Renal pelvis (tissue), 4 donors: Measurements from ENCODE around the gene BDH1. TPM values are rescaled to one million over a fixed set of nuclear protein-coding genes. Genes with fewer than 3 reads are reported as not detected.
"Not testable (repeated sequence)": the region's sequence is repeated elsewhere in the genome, so short reads cannot be mapped to it uniquely, and the experiment has no call there.

ENCODE experiments used
- DNase-seq: peaks from one replicate; pipeline ENCODE4 v3.0.0-alpha.2; 2013
- polyA plus RNA-seq, 3 donors: library from polyadenylated mRNA; unstranded; fragments of 120-200 nt; gene quantifications; one replicate each; pipeline ENCODE4 v1.2.1, GENCODE V29; 2013; ENCODE audit not compliant: insufficient read length in 3 of 3

BDH1 gene
- polyA plus RNA-seq, 3 donors, result 37.9 to 59.3 (median 58.9) TPM

DNA sequence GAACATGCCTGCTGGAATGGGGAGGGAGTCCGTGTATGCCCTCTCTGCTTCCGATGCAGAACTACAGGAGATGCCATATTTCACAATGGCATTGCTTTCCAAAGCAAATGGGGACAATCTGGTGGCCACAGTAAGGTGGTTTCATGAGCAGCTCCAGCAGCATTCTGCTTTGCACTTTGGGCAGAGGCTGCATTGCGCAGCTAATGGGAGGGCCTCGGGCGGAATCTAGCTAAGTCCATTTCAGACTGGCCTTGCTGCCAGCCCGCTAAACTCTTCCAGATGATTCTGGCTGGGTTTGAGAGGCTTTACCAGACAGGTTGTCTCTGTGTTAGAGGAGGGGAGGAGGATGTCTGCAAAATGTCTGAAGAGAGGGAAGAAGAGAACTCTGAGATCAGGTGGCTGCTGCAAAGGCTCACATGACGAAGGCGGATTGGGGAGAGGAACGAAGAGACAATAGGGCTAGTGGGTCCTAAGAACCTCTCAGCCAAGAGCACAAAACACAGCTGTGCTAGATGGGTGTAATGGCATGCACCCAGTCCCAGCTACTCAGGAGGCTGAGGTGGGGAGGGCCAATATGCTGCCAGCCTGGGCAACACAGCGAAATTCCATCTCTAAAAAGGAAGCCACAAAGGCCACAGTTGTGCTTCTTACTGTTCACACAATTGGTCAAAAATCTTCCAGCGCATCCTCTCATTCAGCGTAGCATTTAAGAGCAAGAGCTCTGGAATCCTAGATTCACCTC, 63.7 kb downstream of the BDH1 start:
- DNase-seq, result no peak

DNA sequence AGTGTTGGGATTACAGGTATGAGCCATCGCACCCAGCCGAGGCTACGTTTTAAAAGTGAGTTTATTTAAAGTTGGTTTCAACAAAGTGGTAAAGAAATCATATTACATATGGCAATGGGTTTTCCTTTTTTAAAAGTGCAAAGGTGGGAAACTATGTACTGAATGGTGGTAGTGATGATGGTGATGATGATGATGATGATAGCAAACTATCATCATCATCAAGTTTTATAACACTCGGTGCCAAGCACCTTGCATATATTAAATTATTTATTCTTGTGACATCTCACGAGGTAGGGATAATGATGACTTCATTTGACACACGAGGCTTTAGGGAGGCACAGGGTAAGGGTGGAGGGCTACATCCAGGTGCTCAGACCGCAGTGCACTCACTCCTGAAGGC, 64.3 kb downstream of the BDH1 start:
- no peak for DNase-seq

GRCh38 chr3:197490098-197491058, 65.4 kb downstream of the BDH1 start:
- no peak for DNase-seq

GRCh38 chr3:197487911-197488391, 67.8 kb downstream of the BDH1 start:
- DNase-seq, result no peak

DNA sequence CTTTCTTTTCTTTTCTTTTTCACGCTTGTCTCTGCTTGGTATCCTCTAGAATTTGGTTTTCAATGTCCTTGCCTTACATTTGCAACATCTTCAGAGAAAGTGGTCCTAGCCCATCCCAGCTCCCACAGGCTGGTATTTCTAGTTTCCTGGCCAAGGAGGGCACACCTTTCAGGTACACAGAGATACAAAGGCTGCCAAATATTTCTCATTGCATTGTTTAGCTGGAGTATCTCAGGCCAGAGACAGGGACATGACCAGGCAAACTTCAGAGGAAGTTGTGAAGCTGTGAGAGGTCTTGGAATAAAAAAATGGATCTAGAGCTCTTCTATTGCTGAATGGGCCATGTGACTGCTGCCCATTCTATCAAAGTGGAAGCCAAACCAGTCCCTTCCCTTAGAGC, 68.9 kb downstream of the BDH1 start:
- DNase-seq, result no peak

- no peak for DNase-seq
These were observed 70.6 kb downstream of the BDH1 start for GRCh38 chr3:197485143-197485542.

DNA sequence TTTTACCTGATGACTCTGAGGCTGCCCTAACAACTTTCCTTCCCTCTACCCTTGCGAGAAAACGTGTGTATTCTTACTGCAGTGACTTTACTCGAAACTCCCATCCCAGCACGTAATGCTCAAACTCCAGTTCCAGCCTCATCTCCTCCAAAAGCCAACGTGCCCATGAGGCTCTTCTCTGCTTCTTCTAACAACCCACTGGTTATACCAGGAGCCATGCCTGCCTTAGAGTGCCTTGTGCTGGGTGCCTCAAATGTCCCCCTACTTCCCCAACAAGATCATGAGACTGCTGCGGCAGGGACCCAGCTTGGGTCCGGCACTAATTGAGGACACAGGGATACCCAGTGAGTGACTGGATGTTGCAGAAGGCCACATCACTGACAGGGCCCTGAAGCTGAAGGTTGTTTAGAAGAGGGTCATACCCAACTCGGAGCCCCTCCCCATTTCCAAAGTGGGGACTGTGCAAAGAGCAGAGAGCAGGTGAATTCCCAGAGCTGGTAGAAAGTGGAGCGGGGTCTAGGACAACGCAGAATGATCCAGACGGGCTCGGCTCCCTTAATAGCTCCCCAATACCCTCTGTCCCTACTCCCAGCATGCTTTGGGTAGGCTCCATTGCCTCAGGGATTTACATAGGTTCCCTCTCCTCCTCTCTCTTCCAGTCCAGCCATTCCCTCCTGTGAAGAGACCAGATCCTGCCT, 71.4 kb downstream of the BDH1 start:
- no peak for DNase-seq

GRCh38 chr3:197482001-197482400, 73.8 kb downstream of the BDH1 start:
- no peak for DNase-seq

GRCh38 chr3:197480320-197480719, 75.4 kb downstream of the BDH1 start:
- no peak for DNase-seq

- DNase-seq, result no peak
These were observed 76.8 kb downstream of the BDH1 start for GRCh38 chr3:197478746-197479668.

DNA sequence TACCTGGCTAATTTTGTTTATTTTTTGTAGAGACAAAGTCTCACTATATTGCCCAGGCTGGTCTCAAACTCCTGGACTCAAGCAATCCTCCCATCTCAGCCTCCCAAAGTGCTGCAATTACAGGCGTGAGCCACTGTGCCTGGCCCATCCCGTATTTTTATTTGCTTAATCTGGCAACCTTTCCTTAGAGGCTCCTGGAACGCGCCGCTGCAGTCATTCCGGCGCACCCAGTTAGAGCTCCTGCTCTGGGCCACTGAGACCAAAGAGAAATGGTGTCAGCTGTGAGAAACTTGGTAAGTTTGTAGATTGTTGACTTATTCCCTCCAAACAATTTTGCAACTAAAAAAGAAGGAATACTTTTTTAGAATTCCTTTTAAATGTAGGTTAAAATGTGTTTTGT, 78.0 kb downstream of the BDH1 start:
- not testable (repeated sequence) for DNase-seq

GRCh38 chr3:197475997-197476525, 79.7 kb downstream of the BDH1 start:
- no peak for DNase-seq

GRCh38 chr3:197475514-197475913, 80.3 kb downstream of the BDH1 start:
- DNase-seq, result no peak

DNA sequence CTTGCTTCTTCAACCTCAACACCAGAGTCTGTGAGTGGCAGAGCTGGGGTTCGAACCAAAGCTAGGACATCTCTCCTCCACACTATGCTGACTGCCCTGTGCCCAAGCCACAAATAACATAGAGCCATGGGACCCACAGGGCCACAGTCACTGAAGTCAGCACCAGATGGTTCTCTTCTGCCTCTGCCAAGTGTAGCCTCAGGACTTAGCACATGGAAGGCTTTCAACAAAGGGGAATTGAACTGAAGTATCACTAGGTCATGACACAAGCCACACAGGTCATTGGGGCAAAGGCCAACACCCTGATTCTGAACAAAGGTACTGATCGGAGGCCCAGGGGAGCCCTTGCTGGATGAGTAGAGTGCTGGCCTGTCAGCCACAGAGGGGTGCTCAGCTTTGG, 83.6 kb downstream of the BDH1 start:
- no peak for DNase-seq

GRCh38 chr3:197471221-197472010, 84.4 kb downstream of the BDH1 start:
- no peak for DNase-seq

DNA sequence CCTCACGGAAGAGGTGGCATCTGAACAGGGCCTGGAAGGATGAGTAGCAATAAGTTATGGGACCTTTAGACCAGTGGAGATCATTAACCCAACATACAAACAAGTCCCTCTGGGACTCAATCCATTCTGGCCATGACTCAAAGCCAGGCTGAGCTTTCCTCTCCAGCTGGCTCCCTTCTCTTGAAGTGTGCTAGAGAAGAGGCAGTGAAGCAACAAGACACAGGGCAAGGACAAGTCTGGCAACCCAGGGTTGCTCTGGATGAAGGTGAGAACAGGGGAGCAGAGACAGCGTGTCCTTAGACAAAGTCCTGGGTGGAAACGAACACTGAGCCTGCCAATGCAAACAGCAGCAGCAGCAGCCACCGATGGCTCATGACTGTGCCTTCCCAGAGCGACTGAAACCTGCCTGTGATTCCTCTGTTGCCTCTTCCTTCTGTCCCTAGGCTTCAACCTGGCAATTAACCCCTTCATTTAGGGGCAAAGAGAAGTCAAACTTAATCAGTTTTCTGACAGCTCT, 86.8 kb downstream of the BDH1 start:
- DNase-seq, result no peak

DNA sequence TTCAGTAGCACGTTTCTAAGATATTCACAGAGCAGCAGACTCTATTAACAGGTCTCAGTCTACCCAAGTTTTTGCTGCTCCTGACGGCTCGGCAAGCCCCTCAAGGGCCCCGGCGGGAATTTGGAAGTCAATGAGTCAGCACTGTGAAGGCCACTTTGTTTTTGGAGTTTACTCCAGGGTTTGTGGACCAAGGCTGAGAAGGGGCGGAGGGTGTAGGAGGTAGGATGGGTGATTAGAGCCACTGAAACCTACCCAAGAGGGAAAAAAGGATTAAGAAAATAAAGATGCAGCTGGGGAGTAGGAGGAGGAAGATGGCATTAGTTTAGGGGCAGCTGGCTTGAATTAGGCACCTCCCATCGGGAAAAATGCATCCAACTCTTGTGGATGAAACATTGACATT, 87.6 kb downstream of the BDH1 start:
- DNase-seq, result no peak

GRCh38 chr3:197466586-197467399, 89.0 kb downstream of the BDH1 start:
- DNase-seq, result no peak

- no peak for DNase-seq
These were observed 89.7 kb downstream of the BDH1 start for GRCh38 chr3:197465996-197466549.
